ENCODE measurements around the gene APOF.

DNA sequence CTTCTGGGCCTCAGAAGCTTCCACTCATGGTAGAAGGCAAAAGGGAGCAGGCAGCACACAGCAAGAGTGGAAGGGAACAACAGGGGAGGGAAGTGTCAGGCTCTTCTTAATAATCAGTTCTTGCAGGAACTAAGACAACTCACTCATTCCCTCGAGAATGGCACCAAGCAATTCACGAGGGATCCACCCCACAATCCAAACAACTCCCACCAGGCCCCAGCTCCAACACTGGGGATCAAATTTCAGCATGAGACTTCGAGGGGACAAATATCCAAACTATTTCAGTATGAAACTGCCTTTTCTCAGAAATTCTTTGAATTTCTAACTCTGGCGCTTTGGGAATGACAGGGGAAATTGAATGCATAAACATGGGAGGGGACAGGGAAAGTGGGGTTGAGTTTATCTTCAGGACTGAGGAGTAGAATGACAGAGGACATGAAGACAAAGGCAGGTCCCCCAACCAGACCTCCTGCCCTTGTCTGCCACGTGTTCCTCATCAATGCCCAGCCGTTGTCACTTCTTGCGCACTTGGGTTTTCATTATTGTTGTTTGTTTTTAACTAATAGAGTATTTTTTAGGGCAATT is 24.6 kb upstream of the APOF start:
- no peak for TF ChIP-seq DNMT1 (CRISPR knock-in tag; IDR thresholded peaks at IDR 0.05)
- no peak for TF ChIP-seq CBFB (CRISPR knock-in tag; IDR thresholded peaks at IDR 0.05)
- no peak for TF ChIP-seq YEATS4 (CRISPR knock-in tag; IDR thresholded peaks at IDR 0.05; ENCODE audit: borderline replicate concordance)
- TF ChIP-seq CREB1 (IDR thresholded peaks at IDR 0.05), result no peak
- no peak for TF ChIP-seq CREB1 (CRISPR knock-in tag; IDR thresholded peaks at IDR 0.05)
- TF ChIP-seq, protein P1, sequence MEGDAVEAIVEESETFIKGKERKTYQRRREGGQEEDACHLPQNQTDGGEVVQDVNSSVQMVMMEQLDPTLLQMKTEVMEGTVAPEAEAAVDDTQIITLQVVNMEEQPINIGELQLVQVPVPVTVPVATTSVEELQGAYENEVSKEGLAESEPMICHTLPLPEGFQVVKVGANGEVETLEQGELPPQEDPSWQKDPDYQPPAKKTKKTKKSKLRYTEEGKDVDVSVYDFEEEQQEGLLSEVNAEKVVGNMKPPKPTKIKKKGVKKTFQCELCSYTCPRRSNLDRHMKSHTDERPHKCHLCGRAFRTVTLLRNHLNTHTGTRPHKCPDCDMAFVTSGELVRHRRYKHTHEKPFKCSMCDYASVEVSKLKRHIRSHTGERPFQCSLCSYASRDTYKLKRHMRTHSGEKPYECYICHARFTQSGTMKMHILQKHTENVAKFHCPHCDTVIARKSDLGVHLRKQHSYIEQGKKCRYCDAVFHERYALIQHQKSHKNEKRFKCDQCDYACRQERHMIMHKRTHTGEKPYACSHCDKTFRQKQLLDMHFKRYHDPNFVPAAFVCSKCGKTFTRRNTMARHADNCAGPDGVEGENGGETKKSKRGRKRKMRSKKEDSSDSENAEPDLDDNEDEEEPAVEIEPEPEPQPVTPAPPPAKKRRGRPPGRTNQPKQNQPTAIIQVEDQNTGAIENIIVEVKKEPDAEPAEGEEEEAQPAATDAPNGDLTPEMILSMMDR (CRISPR knock-in tag; IDR thresholded peaks at IDR 0.05), result no peak
- no peak for TF ChIP-seq RELA (CRISPR knock-in tag; IDR thresholded peaks at IDR 0.05)
- TF ChIP-seq SMARCE1 (IDR thresholded peaks at IDR 0.05; ENCODE audit: borderline replicate concordance), result no peak
